Psoas muscle (tissue), 8 donors: ENCODE data around the gene CABLES1. TPM values are rescaled to one million over a fixed set of nuclear protein-coding genes. Genes with fewer than 3 reads are reported as not detected.
"Not testable (repeated sequence)": the region's sequence is repeated elsewhere in the genome, so short reads cannot be mapped to it uniquely, and the experiment has no call there.

Experiments
- ATAC-seq, 4 donors: fragments of 200-7000 bp; cut with Tn5 transposase; one replicate each; pipeline ENCODE4 v1.9.1; 2020; ENCODE audit warnings: moderate library complexity in 3 of 4, mild to moderate bottlenecking in 2 of 4
- DNase-seq, 2 donors: peaks; one replicate each; pipeline ENCODE4 v3.0.0-alpha.2; 2020
- H3K27ac ChIP-seq: fragments of 200-600 bp; one replicate; pipeline ENCODE4 v1.8.0; 2022
- H3K27me3 ChIP-seq, 3 donors: fragments of 200-600 bp in 1 of 3; one replicate each; pipeline versions ENCODE4 v1.6.1 to v1.8.0; 2013 to 2022; ENCODE audit warnings: low read length in 2 of 3, mild to moderate bottlenecking in 2 of 3, moderate library complexity in 1 of 3; ENCODE audit not compliant: insufficient read depth in 3 of 3
- H3K36me3 ChIP-seq, 2 donors: fragments of 200-600 bp in 1 of 2; one replicate each; pipeline versions ENCODE4 v1.6.1 to v1.8.0; 2013 to 2022; ENCODE audit warnings: low read depth in 1 of 2, mild to moderate bottlenecking in 1 of 2, moderate library complexity in 1 of 2; ENCODE audit not compliant: insufficient read depth in 1 of 2
- H3K4me1 ChIP-seq: fragments of 200-600 bp; one replicate; pipeline ENCODE4 v1.8.0; 2022
- H3K4me3 ChIP-seq: fragments of 200-600 bp; one replicate; pipeline ENCODE4 v1.8.0; 2022; ENCODE audit warnings: mild to moderate bottlenecking
- H3K9me3 ChIP-seq: fragments of 200-600 bp; one replicate; pipeline ENCODE4 v1.8.0; 2022
- CTCF ChIP-seq: fragments of 200-600 bp; IDR thresholded peaks from one replicate; pipeline ENCODE4 v1.8.0; 2022; ENCODE audit warnings: antibody characterized with exemption
- WGBS, 3 donors: extraction: QIAGEN DNeasy Blood & Tissue Kit; methylation state at CpG; one replicate each; pipeline versions ENCODE4 v1.1.6 to v1.1.7; 2013; 5-methylcytosine and 5-hydroxymethylcytosine counted together
- intact Hi-C, 2 donors: fragments of 100-400 bp; cut with DNase I; formaldehyde crosslinking; loops; one replicate each; pipeline versions ENCODE4 v1.11.0 to v1.14.2; 2022
- polyA plus RNA-seq, 3 donors: library from polyadenylated mRNA; stranded (reverse); fragments of 200-250 nt; gene quantifications; one replicate each; pipeline ENCODE4 v1.2.3, GENCODE V29; 2013
- total RNA-seq, 4 donors: library from RNA; stranded (reverse); fragmentation: NEBNext Ultra II Directional in 2 of 4; extraction: Animal tissue kit (Norgen Biotek cat#: 25700) in 2 of 4; gene quantifications; one replicate each; pipeline versions ENCODE4 v1.2.1 to v1.2.4, GENCODE V29; 2021 to 2023
- donor health status: healthy with polysubstance abuse.
- donor health status: DM: no; HTN: no; CAD: no; lungs with moderate emphysema.
- donor health status: Bipolar disorder and iron deficiency.
- donor health status: healthy.
- donor health status: DM: yes; HTN: yes; CAD: no.
- donor health status: DM: no; HTN: no; CAD: no.
- donor health status: DM: no; HTN: no; CAD: no.
- donor health status: DM: yes; HTN: yes; CAD: no.

The CABLES1 gene
- total and polyA plus RNA-seq, 7 donors, result 0.42 to 1.5 (median 0.98) TPM

GRCh38 chr18:23239885-23240608 is 104.8 kb downstream of the CABLES1 start:
- H3K27ac ChIP-seq, result no peak overlapping the region
- H3K9me3 ChIP-seq, result no peaks in the 10 kb centered on the region
- no peaks in the 10 kb centered on the region for H3K4me1 ChIP-seq
- no peaks in the 10 kb centered on the region for H3K36me3 ChIP-seq
- DNase-seq (no peak), ATAC-seq (no peak)
- WGBS, 3 donors, result 94 to 97% (median 97%) methylated on average over 10 of the region's 10 CpGs
- no peak for TF ChIP-seq CTCF
- no peak overlapping the region for H3K4me3 ChIP-seq
- H3K27me3 ChIP-seq, result no peaks in the 10 kb centered on the region
- intact Hi-C loops, result no loop called here

GRCh38 chr18:23240609-23240930 is 105.3 kb downstream of the CABLES1 start:
- Histone ChIP-seq H3K4me3 (no peak overlapping the region), H3K4me1 (no peaks in the 10 kb centered on the region), H3K9me3 (no peaks in the 10 kb centered on the region), H3K27me3 (no peaks in the 10 kb centered on the region), H3K36me3 (no peaks in the 10 kb centered on the region), H3K27ac (no peak overlapping the region)
- TF ChIP-seq CTCF, result no peak
- no peak for DNase-seq
- intact Hi-C loops, result no loop called here
- 89 to 96% (median 93%) methylated on average over 4 of the region's 4 CpGs for WGBS, 3 donors
- ATAC-seq, result no peak

GRCh38 chr18:23241833-23242496 is 106.7 kb downstream of the CABLES1 start:
- intact Hi-C loops, H3K4me1 ChIP-seq, H3K27ac ChIP-seq, H3K36me3 ChIP-seq, H3K27me3 ChIP-seq, ATAC-seq, H3K9me3 ChIP-seq, DNase-seq, H3K4me3 ChIP-seq: not testable (repeated sequence)
- 90 to 95% (median 93%) methylated on average over 11 of the region's 11 CpGs for WGBS, 3 donors

GRCh38 chr18:23243178-23243577 is 107.9 kb downstream of the CABLES1 start:
- Histone ChIP-seq H3K4me3 (no peak overlapping the region), H3K27ac (no peak overlapping the region), H3K9me3 (no peaks in the 10 kb centered on the region), H3K27me3 (no peaks in the 10 kb centered on the region), H3K36me3 (no peaks in the 10 kb centered on the region), H3K4me1 (no peaks in the 10 kb centered on the region)
- 80 to 92% (median 82%) methylated on average over 3 of the region's 3 CpGs for WGBS, 3 donors
- DNase-seq, result no peak
- no peak for TF ChIP-seq CTCF
- ATAC-seq, result no peak
- intact Hi-C loops, result no loop called here

- no peak for TF ChIP-seq CTCF
- no peak overlapping the region for H3K27ac ChIP-seq
Measured at GRCh38 chr18:23243816-23244215, 108.5 kb downstream of the CABLES1 start.

More at GRCh38 chr18:23243816-23244215, 108.5 kb downstream of the CABLES1 start:
- no peaks in the 10 kb centered on the region for H3K27me3 ChIP-seq
- H3K4me3 ChIP-seq, result no peak overlapping the region
- H3K36me3 ChIP-seq, result no peaks in the 10 kb centered on the region
- H3K9me3 ChIP-seq, result no peaks in the 10 kb centered on the region
- 63 to 81% (median 64%) methylated on average over 12 of the region's 12 CpGs for WGBS, 3 donors
- no peaks in the 10 kb centered on the region for H3K4me1 ChIP-seq
- no peak for ATAC-seq
- no peak for DNase-seq
- intact Hi-C loops, result no loop called here
